Fibroblast of the aortic adventitia (primary cell): Measurements from ENCODE around the gene MRPS14. TPM values are rescaled to one million over a fixed set of nuclear protein-coding genes. Genes with fewer than 3 reads are reported as not detected.

Experiments used
- DNase-seq: peaks from one replicate; pipeline ENCODE4 v3.0.0-alpha.2; 2010; ENCODE audit warnings: low read depth
- H3K4me3 ChIP-seq: 2 replicates; pipeline ENCODE4 v1.5.1; 2011; ENCODE audit warnings: low read depth, mild to moderate bottlenecking, control low read depth, low read length, moderate library complexity
- CTCF ChIP-seq: IDR thresholded peaks from 2 replicates; pipeline ENCODE4 v1.5.1; 2011; ENCODE audit warnings: mild to moderate bottlenecking, low read length, control low read depth, inconsistent platforms; ENCODE audit not compliant: insufficient read depth
- total RNA-seq: library from RNA; depleted of rRNA; stranded (reverse); fragments of >200 nt; gene quantifications from 2 replicates; pipeline ENCODE4 v1.2.3, GENCODE V29; 2012; ENCODE audit warnings: low replicate concordance

MRPS14 gene
- total RNA-seq, 1 donor, result 29.5 TPM

GRCh38 chr1:175003521-175003920 is 19.7 kb downstream of the MRPS14 start:
- no peak overlapping the region for H3K4me3 ChIP-seq
- no peak for TF ChIP-seq CTCF
- DNase-seq, result no peak

GRCh38 chr1:175002910-175003517 is 20.2 kb downstream of the MRPS14 start:
- H3K4me3 ChIP-seq, result peak overlapping the region; percentile 44
- DNase-seq, result peak; percentile 64
- TF ChIP-seq CTCF, result no peak

DNA sequence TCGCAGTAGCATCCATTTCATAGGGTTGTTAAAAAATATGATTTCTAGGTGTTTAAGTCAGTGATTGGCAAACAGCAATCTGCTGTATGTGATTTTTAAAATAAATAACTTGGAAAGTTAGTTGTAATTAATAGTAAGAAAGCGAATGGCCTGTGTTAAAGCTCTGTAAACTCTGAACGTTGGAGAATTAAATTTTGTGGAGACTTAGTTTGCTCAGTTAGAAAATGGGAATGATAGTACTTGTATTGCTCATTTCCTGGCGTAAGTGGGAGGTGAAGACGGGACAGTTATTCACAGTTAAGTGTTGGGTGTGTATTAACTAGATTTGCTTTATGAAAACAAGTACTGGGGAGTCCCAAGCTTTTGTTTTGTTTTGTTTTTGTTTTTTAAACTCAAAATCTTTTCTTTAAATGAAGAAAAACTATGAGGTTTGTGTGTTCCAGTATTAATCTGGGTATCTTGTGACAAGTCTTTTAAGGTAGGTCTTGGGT is 22.5 kb downstream of the MRPS14 start:
- no peak for TF ChIP-seq CTCF
- H3K4me3 ChIP-seq, result peak overlapping the region; percentile 79
- DNase-seq, result peak; percentile 22

GRCh38 chr1:174999936-175000696 is 23.1 kb downstream of the MRPS14 start, which contains the start of gene CACYBP:
Gene CACYBP, plus strand, starts transcription at chr1:174999947. Its CDS starts 234 bp downstream, at chr1:175000181.
- H3K4me3 ChIP-seq, result peak within 1 kb of the TSS; percentile 79
- no peak for TF ChIP-seq CTCF
- peak; percentile 30 for DNase-seq

- DNase-seq, result peak; percentile 100
- TF ChIP-seq CTCF, result no peak
These were observed 23.8 kb downstream of the MRPS14 start for GRCh38 chr1:174999216-174999935.

GRCh38 chr1:174998569-174999215 is 24.5 kb downstream of the MRPS14 start:
- peak; percentile 81 for TF ChIP-seq CTCF
- H3K4me3 ChIP-seq, result peak overlapping the region; percentile 79
- peak; percentile 70 for DNase-seq

More at GRCh38 chr1:174999216-174999935, 23.8 kb downstream of the MRPS14 start:
- H3K4me3 ChIP-seq, result peak overlapping the region; percentile 79
